A549 treated with GW870086 at 1 μM for 4 hours (cell line): ENCODE data around the gene TMEM95. TPM values are rescaled to one million over a fixed set of nuclear protein-coding genes. Genes with fewer than 3 reads are reported as not detected.

Experiments
- total RNA-seq: library from RNA; stranded (reverse); fragments of 200-300 nt; extraction: Qiagen RNA extraction; gene quantifications from 5 replicates; pipeline ENCODE4 v1.2.3, GENCODE V29; 2022; ENCODE audit warnings: low read depth

The TMEM95 gene
- not detected in 5 replicates for total RNA-seq

DNA sequence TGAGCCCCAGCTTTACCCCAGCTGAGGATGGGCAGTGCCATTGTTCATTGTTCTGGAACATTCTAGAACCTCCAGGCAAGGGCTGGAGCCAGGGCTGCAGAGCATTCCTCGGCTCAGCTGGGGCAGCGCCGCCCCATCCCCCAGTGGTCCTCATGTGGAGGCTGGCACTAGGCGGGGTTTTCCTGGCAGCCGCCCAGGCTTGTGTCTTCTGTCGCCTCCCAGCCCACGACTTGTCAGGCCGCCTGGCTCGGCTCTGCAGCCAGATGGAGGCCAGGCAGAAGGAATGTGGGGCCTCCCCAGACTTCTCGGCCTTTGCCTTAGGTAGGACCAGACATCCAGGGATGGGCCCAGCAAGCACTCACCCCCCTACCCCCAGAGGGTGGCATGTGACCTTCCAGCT is at the start of gene TMEM95:
Gene TMEM95, plus strand, starts transcription at position 104 of the 400 bp plus-strand sequence. Its CDS starts 49 bp downstream, at position 153.

GRCh38 chr17:7306911-7307685 is 47.9 kb upstream of the TMEM95 start, which contains the start of gene EIF5A:
Gene EIF5A (plus strand): TSS chr17:7307628. CDS start chr17:7309636, 2,008 bp downstream.

DNA sequence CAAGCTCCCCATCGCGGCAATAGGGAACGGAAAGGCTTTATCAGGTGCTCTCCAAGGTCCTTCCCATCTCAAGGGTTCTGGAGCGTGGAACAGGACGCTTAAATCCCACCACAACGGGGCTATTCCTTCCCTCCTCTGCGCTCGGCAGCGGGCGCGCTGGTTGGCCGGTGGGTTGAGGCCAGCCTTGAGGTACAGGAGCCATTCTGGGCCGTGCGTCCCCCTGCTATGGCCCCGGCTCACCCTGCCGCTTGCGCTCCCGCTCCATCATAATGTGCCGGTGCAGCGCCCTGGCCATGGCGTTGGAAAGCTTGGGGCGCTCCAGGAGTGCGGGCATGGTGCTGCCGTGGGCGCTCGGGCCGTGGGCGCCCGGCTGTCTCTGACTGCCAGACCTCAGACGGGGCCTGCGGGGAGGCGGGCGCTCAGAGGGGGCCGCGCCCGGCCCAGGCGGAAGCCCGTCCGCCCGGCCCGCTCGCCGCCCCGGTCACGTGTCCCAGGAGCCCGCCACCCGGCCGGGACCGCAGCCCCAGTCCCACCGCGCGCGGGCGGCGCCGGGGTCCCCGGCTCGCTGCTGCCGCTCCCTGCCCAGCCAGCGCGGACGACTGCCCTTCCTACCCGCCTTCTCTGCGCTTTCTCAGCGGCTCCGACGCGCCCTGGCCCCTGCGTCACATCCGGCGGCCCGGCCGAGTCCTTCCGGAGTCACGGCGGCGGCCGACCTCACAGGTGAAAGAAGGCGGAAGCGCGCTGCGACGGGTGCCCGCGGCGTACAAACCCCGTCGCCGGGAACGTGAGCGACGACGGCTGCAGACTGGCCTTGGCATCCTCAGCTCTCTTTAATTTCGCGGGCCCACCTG is 40.0 kb upstream of the TMEM95 start, which contains the start of gene GPS2:
Gene GPS2, minus strand, starts transcription at position 642 of the 851 bp plus-strand sequence. Its CDS starts 308 bp downstream, at position 334.

GRCh38 chr17:7328840-7329373 is 26.0 kb upstream of the TMEM95 start, which contains the start of gene NEURL4:
Gene NEURL4 (minus strand): TSS chr17:7329335. CDS start chr17:7329312, 23 bp downstream.

GRCh38 chr17:7336240-7337175 is 18.4 kb upstream of the TMEM95 start, which contains the start of gene ACAP1:
Gene ACAP1 (plus strand): TSS chr17:7336529. CDS start chr17:7336735, 206 bp downstream.

GRCh38 chr17:7351665-7352502 is 3.1 kb upstream of the TMEM95 start, which contains the start of gene KCTD11:
Gene KCTD11 (plus strand): TSS chr17:7352162.

GRCh38 chr17:7380855-7381683 is 26.1 kb downstream of the TMEM95 start, which contains the start of gene TNK1:
Gene TNK1 (plus strand): TSS chr17:7381089. CDS start chr17:7382927, 1,838 bp downstream.

DNA sequence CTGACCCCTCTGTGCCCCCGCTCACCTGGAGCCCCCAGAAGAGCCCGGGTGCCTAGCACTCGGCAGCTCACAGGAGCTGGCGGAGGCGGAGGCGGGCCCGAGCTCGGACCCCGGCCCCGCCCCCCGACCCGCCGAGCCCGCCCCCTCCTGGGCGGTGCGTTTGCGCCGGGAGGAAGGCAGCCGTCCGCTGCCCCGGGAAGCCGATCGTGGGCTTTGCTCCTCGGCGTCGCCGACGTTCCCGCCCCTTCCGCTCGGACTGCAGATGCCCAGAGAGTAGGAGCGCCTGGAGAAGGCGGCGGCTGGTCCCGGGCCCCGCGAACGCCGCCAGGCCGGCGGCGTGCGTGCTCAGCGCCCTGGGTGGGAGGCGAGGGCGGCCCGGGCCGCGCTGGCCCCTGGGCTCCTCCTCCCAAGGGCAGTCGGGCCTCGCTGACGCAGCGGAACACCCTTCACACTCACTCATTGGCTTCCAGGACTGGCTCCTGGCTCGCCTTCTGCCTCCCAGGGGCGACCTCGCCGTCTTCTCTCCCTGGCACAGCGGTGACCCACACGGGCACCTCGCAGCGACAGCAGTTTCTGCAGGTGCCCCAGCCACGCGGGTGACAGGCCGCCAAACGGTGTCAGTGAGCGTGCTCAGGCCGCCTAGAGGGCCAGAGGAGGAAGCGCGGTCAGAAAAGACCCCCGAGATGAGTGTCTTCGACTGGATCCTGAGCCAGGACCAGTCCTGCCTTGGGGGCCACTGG is 39.7 kb downstream of the TMEM95 start, which contains the start of gene PLSCR3:
Gene PLSCR3, minus strand, starts transcription at position 74 of the 740 bp plus-strand sequence. CDS start 415 bp downstream, outside the sequence.

GRCh38 chr17:7403977-7404736 is 49.2 kb downstream of the TMEM95 start, which contains the start of gene TMEM256:
Gene TMEM256 (minus strand): TSS chr17:7404097. CDS start chr17:7404084, 13 bp downstream.

Other genes starting within 250 kb of the TMEM95 start
- gene ASGR2, start 240.3 kb upstream of the TMEM95 start, total RNA-seq, result 0.10 to 0.35 TPM in 2 of 5 replicates, not detected in the others
- gene ASGR1, start 175.8 kb upstream of the TMEM95 start, total RNA-seq, result 0.78 to 1.4 TPM (median 0.87 TPM) in 5 replicates
- 4.8 to 8.2 TPM (median 6.7 TPM) in 5 replicates for gene DLG4, start 135.3 kb upstream of the TMEM95 start, total RNA-seq
- gene ACADVL, start 135.2 kb upstream of the TMEM95 start, total RNA-seq, result 328 to 426 TPM (median 419 TPM) in 5 replicates
- gene DVL2, start 120.6 kb upstream of the TMEM95 start, total RNA-seq, result 31.8 to 38.4 TPM (median 37.3 TPM) in 5 replicates
- 80.8 to 113 TPM (median 94.7 TPM) in 5 replicates for gene PHF23, start 115.7 kb upstream of the TMEM95 start, total RNA-seq
- gene GABARAP, start 112.7 kb upstream of the TMEM95 start, total RNA-seq, result 629 to 795 TPM (median 688 TPM) in 5 replicates
- 209 to 247 TPM (median 236 TPM) in 5 replicates for gene CTDNEP1, start 103.4 kb upstream of the TMEM95 start, total RNA-seq
- 124 to 134 TPM (median 126 TPM) in 5 replicates for gene ELP5, start 102.9 kb upstream of the TMEM95 start, total RNA-seq
- 1.7 to 2.5 TPM (median 2.1 TPM) in 5 replicates for gene CLDN7, start 92.7 kb upstream of the TMEM95 start, total RNA-seq
- gene SLC2A4, start 73.4 kb upstream of the TMEM95 start, total RNA-seq, result 0.17 to 0.64 TPM (median 0.45 TPM) in 5 replicates
- gene YBX2, start 60.5 kb upstream of the TMEM95 start, total RNA-seq, result 0.22 to 0.91 TPM (median 0.52 TPM) in 5 replicates
- gene EIF5A, start 47.5 kb upstream of the TMEM95 start, total RNA-seq, result 1,622 to 1,789 TPM (median 1,677 TPM) in 5 replicates
- gene GPS2, start 39.8 kb upstream of the TMEM95 start, total RNA-seq, result 84.7 to 101 TPM (median 95.3 TPM) in 5 replicates
- 25.3 to 31.6 TPM (median 30.1 TPM) in 5 replicates for gene NEURL4, start 25.8 kb upstream of the TMEM95 start, total RNA-seq
- 1.7 to 5.4 TPM (median 3.1 TPM) in 5 replicates for gene ACAP1, start 18.6 kb upstream of the TMEM95 start, total RNA-seq
- gene KCTD11, start 3.0 kb upstream of the TMEM95 start, total RNA-seq, result 9.4 to 13.4 TPM (median 10.7 TPM) in 5 replicates
- 1.4 to 2.0 TPM (median 1.5 TPM) in 5 replicates for gene TNK1, start 25.9 kb downstream of the TMEM95 start, total RNA-seq
- 38.1 to 44.3 TPM (median 41.3 TPM) in 5 replicates for gene PLSCR3, start 39.4 kb downstream of the TMEM95 start, total RNA-seq
- 202 to 227 TPM (median 216 TPM) in 5 replicates for gene TMEM256, start 48.9 kb downstream of the TMEM95 start, total RNA-seq
- 13.2 to 18.5 TPM (median 17.1 TPM) in 5 replicates for gene NLGN2, start 52.7 kb downstream of the TMEM95 start, total RNA-seq
- gene SPEM1, start 65.2 kb downstream of the TMEM95 start, total RNA-seq, result 0.14 TPM in 1 of 5 replicates, not detected in the others
- 0.14 TPM in 1 of 5 replicates, not detected in the others for gene SPEM2, start 70.5 kb downstream of the TMEM95 start, total RNA-seq
- not detected in 5 replicates for gene SPEM3, start 73.7 kb downstream of the TMEM95 start, total RNA-seq
- gene TMEM102, start 80.3 kb downstream of the TMEM95 start, total RNA-seq, result 10.2 to 13.7 TPM (median 12.1 TPM) in 5 replicates
- gene FGF11, start 84.4 kb downstream of the TMEM95 start, total RNA-seq, result 0.43 to 1.3 TPM (median 1.1 TPM) in 5 replicates
- 7.3 to 11.0 TPM (median 9.1 TPM) in 5 replicates for gene CHRNB1, start 89.9 kb downstream of the TMEM95 start, total RNA-seq
- gene ZBTB4, start 124.5 kb downstream of the TMEM95 start, total RNA-seq, result 18.5 to 23.4 TPM (median 22.7 TPM) in 5 replicates
- gene SLC35G6, start 126.3 kb downstream of the TMEM95 start, total RNA-seq, result not detected in 5 replicates
- 63.4 to 76.8 TPM (median 71.8 TPM) in 5 replicates for gene POLR2A, start 129.2 kb downstream of the TMEM95 start, total RNA-seq
- 9.1 to 12.2 TPM (median 10.8 TPM) in 5 replicates for gene TNFSF12, start 193.9 kb downstream of the TMEM95 start, total RNA-seq
- gene TNFSF13, start 203.6 kb downstream of the TMEM95 start, total RNA-seq, result 0.37 to 1.1 TPM (median 0.87 TPM) in 5 replicates
- gene SENP3, start 206.8 kb downstream of the TMEM95 start, total RNA-seq, result 85.2 to 101 TPM (median 93.8 TPM) in 5 replicates
- gene CD68, start 224.5 kb downstream of the TMEM95 start, total RNA-seq, result 25.6 to 35.0 TPM (median 28.2 TPM) in 5 replicates
- 112 to 145 TPM (median 126 TPM) in 5 replicates for gene MPDU1, start 228.7 kb downstream of the TMEM95 start, total RNA-seq
- 0.13 to 0.30 TPM (median 0.14 TPM) in 5 replicates for gene SOX15, start 234.9 kb downstream of the TMEM95 start, total RNA-seq